Caco-2 (cell line): ENCODE data around the gene ADGRD1. TPM values are rescaled to one million over a fixed set of nuclear protein-coding genes. Genes with fewer than 3 reads are reported as not detected.

Experiments used
- BruUV-seq: library from RNA; stranded (reverse); fragments of 400-500 nt; replicated peaks from 2 replicates; lab custom pipeline; 2021; lab: Mats Ljungman, UMichigan
- CTCF ChIA-PET: fragments of 300-600 bp; sonication (Branson Sonifier 250); formaldehyde crosslinking; loops from one replicate; lab custom pipeline; 2022; ENCODE audit warnings: antibody characterized with exemption; lab: Charles Lee
- POLR2A ChIA-PET: fragments of 300-600 bp; sonication (Branson Sonifier 250); formaldehyde crosslinking; loops from one replicate; lab custom pipeline; 2022; ENCODE audit warnings: antibody characterized with exemption; lab: Charles Lee
- DNase-seq, 2 experiments: peaks; one replicate each; pipeline versions ENCODE4 v3.0.0 to v3.0.0-alpha.2; 2020 to 2022
- H3K27me3 ChIP-seq: replicated peaks from 2 replicates; pipeline ENCODE4 v1.6.0; 2011; ENCODE audit warnings: low read length; ENCODE audit not compliant: control insufficient read depth, insufficient read depth
- H3K36me3 ChIP-seq: 2 replicates; pipeline ENCODE4 v1.5.1; 2011; ENCODE audit warnings: low read length; ENCODE audit not compliant: control insufficient read depth, insufficient read depth
- H3K4me1 ChIP-seq: fragments of 250-450 bp; sonication (Bioruptor Pico); 2 replicates; pipeline ENCODE4 v1.5.1; 2020; ENCODE audit warnings: mild to moderate bottlenecking
- H3K4me3 ChIP-seq: 2 replicates; pipeline ENCODE4 v1.5.1; 2011; ENCODE audit warnings: low read depth, mild to moderate bottlenecking, control low read depth, low read length
- H3K9me3 ChIP-seq: fragments of 250-450 bp; sonication (Bioruptor Pico); 2 replicates; pipeline ENCODE4 v1.5.1; 2020; ENCODE audit warnings: mild to moderate bottlenecking, moderate library complexity
- H3K27ac Mint-ChIP-seq: one replicate; pipeline ENCODE4 v1.8.0; 2022; ENCODE audit warnings: mixed read lengths; ENCODE audit not compliant: unreplicated experiment
- H3K27me3 Mint-ChIP-seq: one replicate; pipeline ENCODE4 v1.8.0; 2022; ENCODE audit warnings: mixed read lengths; ENCODE audit not compliant: insufficient read depth, unreplicated experiment
- H3K36me3 Mint-ChIP-seq: one replicate; pipeline ENCODE4 v1.8.0; 2022; ENCODE audit warnings: mild to moderate bottlenecking, mixed read lengths; ENCODE audit not compliant: insufficient read depth, unreplicated experiment
- H3K4me1 Mint-ChIP-seq: one replicate; pipeline ENCODE4 v1.8.0; 2022; ENCODE audit warnings: low read depth, mixed read lengths; ENCODE audit not compliant: unreplicated experiment
- H3K4me3 Mint-ChIP-seq: one replicate; pipeline ENCODE4 v1.8.0; 2022; ENCODE audit warnings: mild to moderate bottlenecking, moderate library complexity, mixed read lengths; ENCODE audit not compliant: unreplicated experiment
- H3K9me3 Mint-ChIP-seq: one replicate; pipeline ENCODE4 v1.8.0; 2022; ENCODE audit warnings: mixed read lengths; ENCODE audit not compliant: unreplicated experiment
- CTCF ChIP-seq, 2 experiments: fragments of 200-600 bp in 1 of 2; IDR thresholded peaks; 1 replicate in 1 of 2; 2 replicates in 1 of 2; pipeline versions ENCODE4 v1.5.1 to v1.8.0; 2011 to 2022; ENCODE audit warnings: antibody characterized with exemption in 1 of 2, control low read depth in 1 of 2, inconsistent platforms in 1 of 2, low read depth in 1 of 2, low read length in 1 of 2, mild to moderate bottlenecking in 1 of 2, moderate library complexity in 1 of 2; ENCODE audit not compliant: insufficient read depth in 1 of 2, severe bottlenecking in 1 of 2, unreplicated experiment in 1 of 2
- intact Hi-C: fragments of 100-400 bp; cut with micrococcal nuclease; formaldehyde crosslinking; loops from one replicate; pipeline ENCODE4 v1.10.0; 2022; ENCODE audit not compliant: unreplicated experiment
- total RNA-seq: library from RNA; stranded (reverse); gene quantifications from 2 replicates; pipeline ENCODE4 v1.2.3, GENCODE V29; 2022

Gene ADGRD1
- total RNA-seq, 1 experiment from 2014 or later: 3.6 TPM

- intact Hi-C loops: no loop called here
- no peak overlapping the region for H3K4me3 ChIP-seq
- H3K36me3 ChIP-seq: no peaks in the 10 kb centered on the region
- Mint-ChIP-seq H3K27me3 (peaks cover 8% of the 10 kb centered on the region), H3K36me3 (no peaks in the 10 kb centered on the region), H3K4me3 (no peak overlapping the region), H3K4me1 (peaks cover 7% of the 10 kb centered on the region), H3K9me3 (no peaks in the 10 kb centered on the region), H3K27ac (no peak overlapping the region)
- no peaks in the 10 kb centered on the region for H3K27me3 ChIP-seq
- BruUV-seq: no TSS peak
- ChIA-PET CTCF (no interaction called here), POLR2A (no interaction called here)
- peaks cover 6% of the 10 kb centered on the region for H3K4me1 ChIP-seq
- H3K9me3 ChIP-seq: no peaks in the 10 kb centered on the region
- no peak for DNase-seq
- no peak for TF ChIP-seq CTCF (IDR thresholded peaks at IDR 0.05; ENCODE audit: insufficient read depth in 1 of 2, low read depth in 1 of 2, low read length in 1 of 2, severe bottlenecking in 1 of 2, unreplicated experiment in 1 of 2)
Measured at GRCh38 chr12:130988751-130989150, 35.0 kb downstream of the ADGRD1 start.

- Mint-ChIP-seq H3K36me3 (no peaks in the 10 kb centered on the region), H3K9me3 (no peaks in the 10 kb centered on the region), H3K4me1 (peaks cover 7% of the 10 kb centered on the region), H3K4me3 (no peak overlapping the region), H3K27me3 (peaks cover 8% of the 10 kb centered on the region), H3K27ac (no peak overlapping the region)
- intact Hi-C loops: no loop called here
- ChIA-PET POLR2A (no interaction called here), CTCF (no interaction called here)
- no peak for TF ChIP-seq CTCF (IDR thresholded peaks at IDR 0.05; ENCODE audit: insufficient read depth in 1 of 2, low read depth in 1 of 2, low read length in 1 of 2, severe bottlenecking in 1 of 2, unreplicated experiment in 1 of 2)
- DNase-seq: no peak
- no peak overlapping the region for H3K4me3 ChIP-seq
- no TSS peak for BruUV-seq
- H3K9me3 ChIP-seq: no peaks in the 10 kb centered on the region
- no peaks in the 10 kb centered on the region for H3K27me3 ChIP-seq
- no peaks in the 10 kb centered on the region for H3K36me3 ChIP-seq
- H3K4me1 ChIP-seq: peaks cover 6% of the 10 kb centered on the region
Measured at GRCh38 chr12:130989391-130989790, 35.7 kb downstream of the ADGRD1 start.

GRCh38 chr12:130990034-130990433 lies 36.3 kb downstream of the ADGRD1 start:
- peaks cover 4% of the 10 kb centered on the region for H3K27me3 Mint-ChIP-seq
- H3K4me3 ChIP-seq: no peak overlapping the region
- POLR2A ChIA-PET: no interaction called here
- no peaks in the 10 kb centered on the region for H3K27me3 ChIP-seq
- no peaks in the 10 kb centered on the region for H3K9me3 ChIP-seq
- no peaks in the 10 kb centered on the region for H3K36me3 ChIP-seq
- H3K36me3 Mint-ChIP-seq: no peaks in the 10 kb centered on the region
- DNase-seq: no peak
- BruUV-seq: no TSS peak
- H3K4me3 Mint-ChIP-seq: no peak overlapping the region
- H3K27ac Mint-ChIP-seq: no peak overlapping the region
- H3K9me3 Mint-ChIP-seq: no peaks in the 10 kb centered on the region
- CTCF ChIA-PET: no interaction called here
- no peak for TF ChIP-seq CTCF (IDR thresholded peaks at IDR 0.05; ENCODE audit: insufficient read depth in 1 of 2, low read depth in 1 of 2, low read length in 1 of 2, severe bottlenecking in 1 of 2, unreplicated experiment in 1 of 2)
- peaks cover 6% of the 10 kb centered on the region for H3K4me1 ChIP-seq
- H3K4me1 Mint-ChIP-seq: peaks cover 7% of the 10 kb centered on the region
- intact Hi-C loops: no loop called here
